Measurements from ENCODE around the gene SEC23A. TPM values are rescaled to one million over a fixed set of nuclear protein-coding genes. Genes with fewer than 3 reads are reported as not detected.

SEC23A gene
- total RNA-seq, 1 experiment from 2014 or later, result 42.0 TPM

GRCh38 chr14:38982837-38983236, 120.2 kb downstream of the SEC23A start:
- no peaks in the 10 kb centered on the region for H3K27me3 ChIP-seq (ENCODE audit: insufficient read depth, low read depth)
- no peak overlapping the region for H3K4me2 ChIP-seq
- no peaks in the 10 kb centered on the region for H3K79me2 ChIP-seq (ENCODE audit: low read depth)
- TF ChIP-seq EZH2 (IDR thresholded peaks at IDR 0.05; ENCODE audit: low read depth), result no peak
- CTCF ChIA-PET, result no interaction called here
- POLR2A ChIA-PET (ENCODE audit: unreplicated experiment), result no interaction called here
- H3F3A ChIP-seq (ENCODE audit: insufficient read depth, low read depth), result no peaks in the 10 kb centered on the region
- no peak for DNase-seq
- H3K4me1 ChIP-seq (replicated peaks; ENCODE audit: insufficient read depth), result no peaks in the 10 kb centered on the region
- H3K27ac ChIP-seq, result no peak overlapping the region
- H3K36me3 ChIP-seq (ENCODE audit: low read depth), result no peaks in the 10 kb centered on the region
- intact Hi-C loops (cut with micrococcal nuclease; ENCODE audit: unreplicated experiment), result no loop called here
- no peak overlapping the region for H3K4me3 ChIP-seq
- H4K20me1 ChIP-seq (ENCODE audit: insufficient read depth), result no peaks in the 10 kb centered on the region
- H2AFZ ChIP-seq, result no peak overlapping the region
- no TSS peak for BruUV-seq (replicated peaks)
- H3K9me3 ChIP-seq (ENCODE audit: insufficient read depth, low read depth), result no peaks in the 10 kb centered on the region
- H3K9me2 ChIP-seq (ENCODE audit: insufficient read depth), result no peaks in the 10 kb centered on the region

- Histone ChIP-seq H3F3A (ENCODE audit: insufficient read depth, low read depth) (no peaks in the 10 kb centered on the region), H3K4me1 (replicated peaks; ENCODE audit: insufficient read depth) (no peaks in the 10 kb centered on the region), H4K20me1 (ENCODE audit: insufficient read depth) (no peaks in the 10 kb centered on the region), H3K4me3 (no peak overlapping the region), H3K4me2 (no peak overlapping the region), H3K79me2 (ENCODE audit: low read depth) (no peaks in the 10 kb centered on the region), H3K27ac (no peak overlapping the region), H3K36me3 (ENCODE audit: low read depth) (no peaks in the 10 kb centered on the region), H3K27me3 (ENCODE audit: insufficient read depth, low read depth) (no peaks in the 10 kb centered on the region), H3K9me2 (ENCODE audit: insufficient read depth) (no peaks in the 10 kb centered on the region), H3K9me3 (ENCODE audit: insufficient read depth, low read depth) (no peaks in the 10 kb centered on the region), H2AFZ (no peak overlapping the region)
- ChIA-PET CTCF (no interaction called here), POLR2A (ENCODE audit: unreplicated experiment) (no interaction called here)
- DNase-seq, result no peak
- no TSS peak for BruUV-seq (replicated peaks)
- intact Hi-C loops (cut with micrococcal nuclease; ENCODE audit: unreplicated experiment), result no loop called here
- TF ChIP-seq CTCF (conservative IDR thresholded peaks at IDR 0.05) (no peak), EZH2 (IDR thresholded peaks at IDR 0.05; ENCODE audit: low read depth) (no peak)
Observed at GRCh38 chr14:38982278-38982677, 120.8 kb downstream of the SEC23A start.

Other genes starting within 250 kb of the SEC23A start
- gene GEMIN2, start 11.1 kb upstream of the SEC23A start, total RNA-seq (2021), result 11.6 and 13.4 TPM in 2 replicates
- 13.2 and 14.6 TPM in 2 replicates for gene TRAPPC6B, start 67.1 kb upstream of the SEC23A start, total RNA-seq (2021)
- 65.8 and 72.0 TPM in 2 replicates for gene PNN, start 72.0 kb upstream of the SEC23A start, total RNA-seq (2021)
- gene MIA2, start 130.7 kb upstream of the SEC23A start, total RNA-seq (2021), result 36.4 and 43.9 TPM in 2 replicates

All from PC-9 (cell line).